Nephron progenitor cell (in vitro differentiated cells): ENCODE results near the gene NAV1.

Source experiments
- DNase-seq: peaks from one replicate; pipeline ENCODE4 v3.0.0; 2021
- H3K27ac Mint-ChIP-seq: 2 replicates; pipeline ENCODE4 v1.8.0; 2021; ENCODE audit warnings: mild to moderate bottlenecking, moderate library complexity, mixed read lengths
- H3K27me3 Mint-ChIP-seq: 2 replicates; pipeline ENCODE4 v1.8.0; 2021; ENCODE audit warnings: mild to moderate bottlenecking, low read depth, mixed read lengths; ENCODE audit not compliant: poor library complexity
- H3K36me3 Mint-ChIP-seq: 2 replicates; pipeline ENCODE4 v1.8.0; 2021; ENCODE audit warnings: low read depth, mixed read lengths
- H3K4me1 Mint-ChIP-seq: 2 replicates; pipeline ENCODE4 v1.8.0; 2021; ENCODE audit warnings: mixed read lengths
- H3K4me3 Mint-ChIP-seq: 2 replicates; pipeline ENCODE4 v1.8.0; 2021; ENCODE audit warnings: mild to moderate bottlenecking, moderate library complexity, mixed read lengths
- H3K9me3 Mint-ChIP-seq: 2 replicates; pipeline ENCODE4 v1.8.0; 2021; ENCODE audit warnings: mild to moderate bottlenecking, moderate library complexity, mixed read lengths
- CTCF ChIP-seq: fragments of 200-600 bp; sonication (generic); IDR thresholded peaks from 2 replicates; pipeline ENCODE4 v1.5.0; 2021; ENCODE audit warnings: antibody characterized with exemption

NAV1 gene

GRCh38 chr1:201570886-201571624 lies 32.1 kb downstream of the NAV1 start:
- H3K4me1 Mint-ChIP-seq, result peaks cover 15% of the 10 kb centered on the region
- TF ChIP-seq CTCF, result no peak
- peak overlapping the region; percentile 26 for H3K27ac Mint-ChIP-seq
- no peaks in the 10 kb centered on the region for H3K36me3 Mint-ChIP-seq
- no peak overlapping the region for H3K4me3 Mint-ChIP-seq
- peaks cover 17% of the 10 kb centered on the region for H3K27me3 Mint-ChIP-seq
- DNase-seq, result no peak
- H3K9me3 Mint-ChIP-seq, result peaks cover 5% of the 10 kb centered on the region

DNA sequence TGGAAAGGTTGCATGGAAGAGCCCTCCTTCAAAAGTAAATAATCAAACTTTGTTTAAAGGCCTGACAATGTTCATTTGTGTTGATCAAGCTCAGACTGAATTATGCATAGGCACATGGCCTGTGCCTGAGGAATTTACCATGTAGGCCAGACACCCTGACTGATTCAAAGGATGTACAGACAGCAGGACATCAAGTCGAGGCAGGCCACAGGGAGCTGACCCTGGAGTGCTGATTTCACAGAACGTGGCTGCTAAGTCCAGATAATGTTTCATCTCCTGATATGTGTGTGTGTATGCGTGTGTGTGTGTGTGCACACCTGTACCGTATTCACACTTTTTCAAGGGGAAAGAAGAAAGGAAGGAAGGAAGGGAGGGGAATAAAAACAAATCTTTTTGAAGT lies 34.1 kb downstream of the NAV1 start:
- Mint-ChIP-seq H3K4me3 (no peak overlapping the region), H3K27ac (no peak overlapping the region), H3K27me3 (peaks cover 13% of the 10 kb centered on the region), H3K4me1 (peaks cover 8% of the 10 kb centered on the region), H3K36me3 (no peaks in the 10 kb centered on the region), H3K9me3 (peaks cover 10% of the 10 kb centered on the region)
- no peak for TF ChIP-seq CTCF
- DNase-seq, result no peak

DNA sequence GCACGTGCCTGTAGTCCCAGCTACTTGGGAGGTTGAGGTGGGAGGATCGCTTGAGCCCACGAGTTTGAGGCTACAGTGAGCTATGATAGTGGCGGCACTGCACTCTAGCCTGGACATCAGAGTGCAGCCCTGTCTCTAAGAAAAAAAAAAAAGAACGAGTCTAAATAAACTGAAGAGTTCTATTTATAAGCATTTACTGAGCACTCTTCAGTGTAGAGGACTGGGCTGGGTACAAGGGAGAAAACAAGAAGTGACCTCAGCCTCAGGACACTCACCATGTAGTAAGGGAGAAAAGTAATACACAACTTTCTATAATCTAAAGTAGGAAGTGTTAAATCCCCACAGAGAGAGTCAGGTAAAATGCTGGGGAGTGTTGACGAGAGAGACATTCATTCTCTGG lies 35.0 kb downstream of the NAV1 start:
- no peak for DNase-seq
- peaks cover 13% of the 10 kb centered on the region for H3K27me3 Mint-ChIP-seq
- no peaks in the 10 kb centered on the region for H3K36me3 Mint-ChIP-seq
- peaks cover 8% of the 10 kb centered on the region for H3K4me1 Mint-ChIP-seq
- H3K4me3 Mint-ChIP-seq, result no peak overlapping the region
- no peak overlapping the region for H3K27ac Mint-ChIP-seq
- no peak for TF ChIP-seq CTCF
- peaks cover 12% of the 10 kb centered on the region for H3K9me3 Mint-ChIP-seq

GRCh38 chr1:201575912-201576311 lies 37.0 kb downstream of the NAV1 start:
- H3K27me3 Mint-ChIP-seq, result peaks cover 4% of the 10 kb centered on the region
- no peaks in the 10 kb centered on the region for H3K36me3 Mint-ChIP-seq
- TF ChIP-seq CTCF, result no peak
- H3K4me3 Mint-ChIP-seq, result no peak overlapping the region
- H3K4me1 Mint-ChIP-seq, result peaks cover 3% of the 10 kb centered on the region
- peaks cover 12% of the 10 kb centered on the region for H3K9me3 Mint-ChIP-seq
- H3K27ac Mint-ChIP-seq, result no peak overlapping the region
- DNase-seq, result no peak

- Mint-ChIP-seq H3K9me3 (peaks cover 12% of the 10 kb centered on the region), H3K4me3 (no peak overlapping the region), H3K4me1 (peaks cover 1% of the 10 kb centered on the region), H3K27ac (no peak overlapping the region), H3K27me3 (peaks cover 4% of the 10 kb centered on the region), H3K36me3 (no peaks in the 10 kb centered on the region)
- TF ChIP-seq CTCF, result no peak
- DNase-seq, result no peak
Measured at GRCh38 chr1:201576914-201577313, 38.0 kb downstream of the NAV1 start.
